ENCODE data around the gene OR2T12. TPM values are rescaled to one million over a fixed set of nuclear protein-coding genes. Genes with fewer than 3 reads are reported as not detected.

Gene OR2T12
- not detected in 2 replicates for total RNA-seq

GRCh38 chr1:248303324-248303723, at the start of gene OR2T12:
Gene OR2T12, minus strand, starts transcription at chr1:248303424. Its CDS starts 7,846 bp downstream, at chr1:248295578.

GRCh38 chr1:248348475-248348874, 45.3 kb upstream of the OR2T12 start, which contains the start of gene OR14C36:
Gene OR14C36, plus strand, starts transcription at chr1:248348775. Its CDS starts 0 bp downstream, at chr1:248348775.

GRCh38 chr1:248324468-248324867, 21.2 kb upstream of the OR2T12 start, which contains the start of gene OR2M7:
Gene OR2M7, minus strand, starts transcription at chr1:248324568. Its CDS starts 0 bp downstream, at chr1:248324568.

GRCh38 chr1:248277876-248278275, 25.3 kb downstream of the OR2T12 start, which contains the start of gene OR2T33:
Gene OR2T33, minus strand, starts transcription at chr1:248277976. Its CDS starts 4,162 bp downstream, at chr1:248273814.

Other genes starting within 250 kb of the OR2T12 start
- not detected in 2 replicates for gene OR2L13, start 208.2 kb downstream of the OR2T12 start, total RNA-seq
- not detected in 2 replicates for gene OR2M5, start 158.3 kb downstream of the OR2T12 start, total RNA-seq
- gene OR2M2, start 128.6 kb downstream of the OR2T12 start, total RNA-seq, result not detected in 2 replicates
- gene OR2M3, start 106.2 kb downstream of the OR2T12 start, total RNA-seq, result not detected in 2 replicates
- not detected in 2 replicates for gene OR2M4, start 72.0 kb downstream of the OR2T12 start, total RNA-seq
- not detected in 2 replicates for gene OR2T33, start 25.4 kb downstream of the OR2T12 start, total RNA-seq
- gene OR2M7, start 21.1 kb upstream of the OR2T12 start, total RNA-seq, result not detected in 2 replicates
- not detected in 2 replicates for gene OR14C36, start 45.4 kb upstream of the OR2T12 start, total RNA-seq
- gene OR2T4, start 58.2 kb upstream of the OR2T12 start, total RNA-seq, result not detected in 2 replicates
- not detected in 2 replicates for gene OR2T6, start 72.3 kb upstream of the OR2T12 start, total RNA-seq
- gene OR2T1, start 99.6 kb upstream of the OR2T12 start, total RNA-seq, result not detected in 2 replicates
- gene OR2T2, start 142.2 kb upstream of the OR2T12 start, total RNA-seq, result not detected in 2 replicates
- not detected in 2 replicates for gene OR2T3, start 169.9 kb upstream of the OR2T12 start, total RNA-seq
- not detected in 2 replicates for gene OR2T5, start 185.2 kb upstream of the OR2T12 start, total RNA-seq
- not detected in 2 replicates for gene OR2G6, start 204.6 kb upstream of the OR2T12 start, total RNA-seq

Data from smooth muscle cell of the pulmonary artery (primary cell).